Mesenchymal stem cell (in vitro differentiated cells and primary cell): ENCODE results near the gene GIGYF2.

Source experiments
- DNase-seq: peaks from one replicate; pipeline ENCODE4 v3.0.0-alpha.2; 2013
- H2AFZ ChIP-seq: one replicate; pipeline ENCODE4 v1.6.1; 2013; ENCODE audit warnings: low read depth, mild to moderate bottlenecking, control low read depth, inconsistent platforms, low read length, moderate library complexity
- H2AK5ac ChIP-seq: 2 replicates; pipeline ENCODE4 v1.6.1; 2013; ENCODE audit warnings: low read length, moderate library complexity, mild to moderate bottlenecking, inconsistent platforms; ENCODE audit not compliant: severe bottlenecking
- H2BK120ac ChIP-seq: one replicate; pipeline ENCODE4 v1.6.1; 2013; ENCODE audit warnings: low read depth, mild to moderate bottlenecking, inconsistent platforms, low read length, moderate library complexity
- H2BK12ac ChIP-seq, 2 experiments: one replicate each; pipeline ENCODE4 v1.6.1; 2013; ENCODE audit warnings: inconsistent platforms in 2 of 2, low read length in 2 of 2, mild to moderate bottlenecking in 2 of 2, moderate library complexity in 2 of 2, control low read depth in 1 of 2
- H2BK15ac ChIP-seq: one replicate; pipeline ENCODE4 v1.6.1; 2013; ENCODE audit warnings: mild to moderate bottlenecking, low read depth, inconsistent platforms; ENCODE audit not compliant: poor library complexity, severe bottlenecking
- H2BK5ac ChIP-seq: 2 replicates; pipeline ENCODE4 v1.6.1; 2013; ENCODE audit warnings: low read depth, mild to moderate bottlenecking, low read length, control low read depth, inconsistent platforms; ENCODE audit not compliant: poor library complexity, severe bottlenecking
- H3K14ac ChIP-seq, 2 experiments: one replicate each; pipeline ENCODE4 v1.6.1; 2013; ENCODE audit warnings: inconsistent platforms in 2 of 2, low read length in 2 of 2, control low read depth in 1 of 2, mild to moderate bottlenecking in 1 of 2, moderate library complexity in 1 of 2
- H3K18ac ChIP-seq, 2 experiments: one replicate each; pipeline ENCODE4 v1.6.1; 2013; ENCODE audit warnings: inconsistent platforms in 2 of 2, low read length in 2 of 2, control low read depth in 1 of 2, low read depth in 1 of 2, mild to moderate bottlenecking in 1 of 2
- H3K23ac ChIP-seq, 2 experiments: one replicate each; pipeline ENCODE4 v1.6.1; 2013; ENCODE audit warnings: inconsistent platforms in 2 of 2, low read length in 2 of 2, mild to moderate bottlenecking in 2 of 2, moderate library complexity in 2 of 2, control low read depth in 1 of 2
- H3K27ac ChIP-seq: 2 replicates; pipeline ENCODE4 v1.5.1; 2013; ENCODE audit warnings: mild to moderate bottlenecking, moderate library complexity, low read length, control low read depth, inconsistent platforms; ENCODE audit not compliant: poor library complexity, severe bottlenecking
- H3K27me3 ChIP-seq, 2 experiments: 2 replicates each; pipeline versions ENCODE4 v1.6.1 to v1.7.0; 2013; ENCODE audit warnings: low read length in 2 of 2, mild to moderate bottlenecking in 2 of 2, moderate library complexity in 2 of 2, control low read depth in 1 of 2, inconsistent platforms in 1 of 2; ENCODE audit not compliant: control insufficient read depth in 1 of 2, insufficient read depth in 1 of 2
- H3K36me3 ChIP-seq, 2 experiments: 2 replicates each; pipeline versions ENCODE4 v1.6.1 to v1.7.0; 2013; ENCODE audit warnings: low read length in 2 of 2, control low read depth in 1 of 2, inconsistent platforms in 1 of 2, low read depth in 1 of 2, mild to moderate bottlenecking in 1 of 2; ENCODE audit not compliant: insufficient read depth in 2 of 2, control insufficient read depth in 1 of 2
- H3K4ac ChIP-seq, 2 experiments: one replicate each; pipeline ENCODE4 v1.6.1; 2013; ENCODE audit warnings: inconsistent platforms in 2 of 2, low read length in 2 of 2, mild to moderate bottlenecking in 2 of 2, moderate library complexity in 2 of 2, control low read depth in 1 of 2, low read depth in 1 of 2
- H3K4me1 ChIP-seq: 2 replicates; pipeline ENCODE4 v1.6.1; 2013; ENCODE audit warnings: low read depth, low read length, control low read depth; ENCODE audit not compliant: control insufficient read depth, insufficient read depth
- H3K4me2 ChIP-seq: 2 replicates; pipeline ENCODE4 v1.6.1; 2013; ENCODE audit warnings: low read length, mild to moderate bottlenecking, inconsistent platforms; ENCODE audit not compliant: poor library complexity, severe bottlenecking
- H3K4me3 ChIP-seq, 2 experiments: 2 replicates each; pipeline versions ENCODE4 v1.5.1 to v1.7.0; 2013; ENCODE audit warnings: low read length in 2 of 2, mild to moderate bottlenecking in 2 of 2, control low read depth in 1 of 2, low read depth in 1 of 2; ENCODE audit not compliant: insufficient read depth in 1 of 2
- H3K79me1 ChIP-seq: replicated peaks from 2 replicates; pipeline ENCODE4 v1.6.1; 2013; ENCODE audit warnings: mild to moderate bottlenecking, control low read depth, low read length, inconsistent platforms; ENCODE audit not compliant: poor library complexity, severe bottlenecking
- H3K9ac ChIP-seq: 2 replicates; pipeline ENCODE4 v1.7.0; 2013; ENCODE audit warnings: mild to moderate bottlenecking, low read length, moderate library complexity
- H3K9me3 ChIP-seq: 2 replicates; pipeline ENCODE4 v1.7.0; 2013; ENCODE audit warnings: mild to moderate bottlenecking, low read length; ENCODE audit not compliant: control insufficient read depth
- H4K8ac ChIP-seq: one replicate; pipeline ENCODE4 v1.6.1; 2013; ENCODE audit warnings: inconsistent platforms, mild to moderate bottlenecking, low read length, moderate library complexity
- H4K91ac ChIP-seq: one replicate; pipeline ENCODE4 v1.6.1; 2013; ENCODE audit warnings: mild to moderate bottlenecking, low read length, inconsistent platforms
- WGBS: methylation state at CpG from one replicate; pipeline ENCODE4 v1.1.7; 2013; ENCODE audit warnings: mixed read lengths; 5-methylcytosine and 5-hydroxymethylcytosine counted together

GIGYF2 gene

DNA sequence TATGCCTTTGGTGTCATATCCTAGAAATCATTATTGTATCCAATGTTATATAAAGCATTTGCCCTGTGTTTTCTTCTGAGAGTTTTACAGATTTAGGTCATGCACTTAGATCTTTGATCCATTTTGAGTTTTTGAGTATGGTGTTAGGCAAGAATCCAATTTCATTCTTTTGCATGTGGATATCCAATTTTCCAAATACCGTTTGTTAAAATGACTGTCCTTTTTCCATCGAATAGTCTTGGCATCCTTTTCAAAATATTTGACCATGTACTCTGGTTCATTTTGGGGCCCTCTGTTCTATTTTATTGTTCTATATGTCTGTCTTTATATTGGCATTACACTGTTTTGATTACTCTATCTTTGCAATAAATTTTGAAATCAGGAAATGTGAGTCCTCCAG, 103.0 kb downstream of the GIGYF2 start:
- H2AK5ac ChIP-seq, result no peak overlapping the region

DNA sequence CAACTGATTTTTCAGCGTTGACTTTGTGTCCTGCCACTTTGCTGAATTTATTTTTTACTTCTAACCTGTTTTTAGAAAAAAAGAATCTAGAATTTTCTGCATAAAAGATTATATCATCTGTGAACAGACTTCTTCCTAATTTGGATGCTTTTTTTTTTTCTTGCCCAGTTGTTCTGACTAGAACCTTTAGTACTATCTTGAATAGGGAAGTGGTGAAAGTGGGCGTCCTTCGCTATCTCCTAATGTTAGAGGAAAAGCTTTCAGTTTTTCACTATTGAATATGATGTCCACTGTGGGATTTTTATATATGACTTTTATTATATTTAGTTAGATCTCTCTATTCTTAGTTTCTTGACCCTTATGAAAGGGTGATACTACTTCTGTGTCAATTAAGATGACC, 105.0 kb downstream of the GIGYF2 start:
- Histone ChIP-seq H3K36me3 (peaks cover 13 to 79% of the 10 kb centered on the region in 2 experiments), H4K91ac (no peak overlapping the region), H3K4me3 (no peak overlapping the region), H2AK5ac (no peak overlapping the region), H2BK12ac (no peak overlapping the region), H4K8ac (no peak overlapping the region), H3K23ac (no peak overlapping the region), H3K27me3 (no peaks in the 10 kb centered on the region), H3K4me2 (no peak overlapping the region), H2AFZ (no peak overlapping the region), H3K4me1 (no peaks in the 10 kb centered on the region), H2BK5ac (no peak overlapping the region), H3K14ac (no peak overlapping the region), H3K4ac (no peak overlapping the region), H2BK15ac (no peak overlapping the region), H3K9ac (no peak overlapping the region), H2BK120ac (no peak overlapping the region), H3K9me3 (peaks cover 21% of the 10 kb centered on the region), H3K27ac (no peak overlapping the region), H3K79me1 (peaks cover 16% of the 10 kb centered on the region), H3K18ac (no peak overlapping the region)
- DNase-seq, result no peak
- no CpG with 5 or more reads among the region's 3 CpGs for WGBS

More for the DNA sequence above, 103.0 kb downstream of the GIGYF2 start:
- 100% methylated on average over 1 of the region's 2 CpGs for WGBS
- Histone ChIP-seq H3K36me3 (peaks cover 15 to 80% of the 10 kb centered on the region in 2 experiments), H4K8ac (no peak overlapping the region), H3K4me2 (no peak overlapping the region), H3K27ac (no peak overlapping the region), H3K14ac (no peak overlapping the region), H3K4me3 (no peak overlapping the region), H2BK12ac (no peak overlapping the region), H2BK5ac (no peak overlapping the region), H3K9ac (no peak overlapping the region), H2BK120ac (no peak overlapping the region), H3K79me1 (peaks cover 15% of the 10 kb centered on the region), H3K4ac (no peak overlapping the region), H3K18ac (no peak overlapping the region), H4K91ac (no peak overlapping the region), H2AFZ (no peak overlapping the region), H3K4me1 (no peaks in the 10 kb centered on the region), H3K27me3 (no peaks in the 10 kb centered on the region), H3K23ac (no peak overlapping the region), H2BK15ac (no peak overlapping the region), H3K9me3 (peaks cover 21% of the 10 kb centered on the region)
- no peak for DNase-seq

DNA sequence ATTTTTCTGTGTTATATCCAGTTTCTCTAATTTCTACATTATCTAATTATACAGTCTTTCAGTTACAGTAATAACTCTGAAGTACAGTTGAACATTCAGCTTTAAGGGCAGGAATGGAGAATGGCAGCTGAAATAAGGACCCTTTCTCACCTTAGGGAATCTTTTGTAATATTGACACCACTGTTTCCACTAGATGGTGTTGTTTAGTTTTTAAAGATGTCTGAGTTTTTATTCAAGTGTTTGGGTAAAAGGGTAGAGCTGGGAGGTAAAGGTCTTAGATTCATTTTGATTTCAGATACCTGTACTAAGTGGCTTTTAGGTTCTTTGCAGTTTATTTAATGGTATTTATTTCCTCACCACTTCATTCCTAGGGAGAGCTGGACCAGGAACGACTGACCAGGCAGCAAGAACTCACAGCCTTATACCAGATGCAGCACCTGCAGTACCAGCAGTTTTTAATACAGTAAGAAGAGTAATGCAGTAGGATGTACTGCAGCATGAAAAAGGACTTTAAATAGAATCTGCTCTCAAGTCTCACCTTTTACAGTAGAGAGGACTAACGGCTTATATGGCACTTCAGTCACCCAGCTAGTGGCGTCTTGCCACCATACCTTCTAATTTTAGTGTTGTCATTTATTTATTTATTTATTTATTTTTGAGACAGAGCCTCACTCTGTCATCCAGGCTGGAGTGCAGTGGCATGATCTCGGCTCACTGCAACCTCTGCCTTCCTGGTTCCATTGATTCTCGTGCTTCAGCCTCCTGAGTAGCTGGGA, 112.4 kb downstream of the GIGYF2 start:
- H2BK15ac ChIP-seq, result no peak overlapping the region
- H2AFZ ChIP-seq, result no peak overlapping the region
- H3K79me1 ChIP-seq, result peaks cover 9% of the 10 kb centered on the region
- H2AK5ac ChIP-seq, result no peak overlapping the region
- no peak overlapping the region for H2BK120ac ChIP-seq
- H3K9me3 ChIP-seq, result no peaks in the 10 kb centered on the region
- no peak overlapping the region for H3K14ac ChIP-seq
- peaks cover 18 to 86% of the 10 kb centered on the region in 2 experiments for H3K36me3 ChIP-seq
- no peak overlapping the region for H3K27ac ChIP-seq
- H3K4ac ChIP-seq, result no peak overlapping the region
- H4K91ac ChIP-seq, result no peak overlapping the region
- no peak overlapping the region for H4K8ac ChIP-seq
- H2BK12ac ChIP-seq, result no peak overlapping the region
- no peak overlapping the region for H3K23ac ChIP-seq
- no peak overlapping the region for H3K4me3 ChIP-seq
- H2BK5ac ChIP-seq, result no peak overlapping the region
- WGBS, result 100% methylated on average over 2 of the region's 5 CpGs
- H3K18ac ChIP-seq, result no peak overlapping the region
- H3K4me2 ChIP-seq, result no peak overlapping the region
- no peak overlapping the region for H3K9ac ChIP-seq
- H3K4me1 ChIP-seq, result no peaks in the 10 kb centered on the region
- no peak for DNase-seq
- H3K27me3 ChIP-seq, result no peaks in the 10 kb centered on the region

DNA sequence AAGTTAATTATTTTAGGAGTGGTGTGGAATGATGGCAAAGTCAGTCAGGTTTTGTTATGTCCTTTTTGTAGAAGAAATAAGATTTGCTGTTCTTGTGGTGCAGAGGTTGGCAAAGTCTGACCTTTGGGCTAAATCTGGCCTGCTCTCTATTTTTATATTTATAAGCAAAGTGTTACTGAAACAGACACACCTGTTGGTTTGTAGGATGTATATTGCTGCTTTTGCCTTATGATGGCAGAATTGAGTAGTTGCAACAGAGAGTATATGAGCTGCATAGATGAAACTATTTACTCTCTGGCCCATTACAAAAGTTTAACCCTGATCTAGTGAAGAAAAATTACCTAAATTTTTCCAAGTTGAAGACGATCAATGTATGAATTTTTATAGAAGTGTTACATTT, 113.3 kb downstream of the GIGYF2 start:
- H3K23ac ChIP-seq, result no peak overlapping the region
- no CpG with 5 or more reads among the region's 1 CpG for WGBS
- peaks cover 19 to 91% of the 10 kb centered on the region in 2 experiments for H3K36me3 ChIP-seq
- no peak overlapping the region for H2AFZ ChIP-seq
- H3K4me2 ChIP-seq, result no peak overlapping the region
- no peak overlapping the region for H3K14ac ChIP-seq
- no peak overlapping the region for H2BK5ac ChIP-seq
- no peak overlapping the region for H3K4ac ChIP-seq
- peaks cover under 1% of the 10 kb centered on the region for H3K4me1 ChIP-seq
- peaks cover 14% of the 10 kb centered on the region for H3K79me1 ChIP-seq
- no peaks in the 10 kb centered on the region for H3K9me3 ChIP-seq
- H3K27me3 ChIP-seq, result no peaks in the 10 kb centered on the region
- H3K18ac ChIP-seq, result no peak overlapping the region
- H3K27ac ChIP-seq, result no peak overlapping the region
- no peak overlapping the region for H4K91ac ChIP-seq
- DNase-seq, result no peak
- H2BK15ac ChIP-seq, result no peak overlapping the region
- H3K4me3 ChIP-seq, result no peak overlapping the region
- H2BK120ac ChIP-seq, result no peak overlapping the region
- H2BK12ac ChIP-seq, result no peak overlapping the region
- no peak overlapping the region for H3K9ac ChIP-seq
- no peak overlapping the region for H4K8ac ChIP-seq
- no peak overlapping the region for H2AK5ac ChIP-seq
